GM19238 (cell line): ENCODE results near the gene SNRNP25.

ENCODE experiments used
- DNase-seq: peaks from one replicate; pipeline ENCODE4 v3.0.0; 2011; ENCODE audit warnings: low spot score; ENCODE audit not compliant: insufficient read length

The SNRNP25 gene

DNA sequence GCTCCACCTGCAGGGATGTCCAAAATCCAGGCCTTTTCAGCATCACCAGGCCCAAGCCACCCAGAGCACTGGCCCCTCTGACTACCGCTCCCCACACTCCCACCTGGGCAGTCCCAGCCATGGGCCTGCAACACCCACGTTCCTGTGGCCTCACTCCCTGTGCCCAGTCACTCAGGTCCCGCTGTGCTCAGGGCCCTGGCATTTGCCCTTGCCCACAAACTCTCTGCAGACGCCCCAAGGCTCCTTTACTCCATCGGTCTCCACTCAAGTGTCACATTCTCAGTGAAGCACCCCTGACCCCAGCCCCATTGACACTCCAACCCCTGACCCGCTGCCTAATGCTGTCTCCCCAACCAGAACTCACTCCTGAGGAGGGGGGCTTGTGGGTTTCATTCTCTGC is 48.0 kb downstream of the SNRNP25 start:
- no peak for DNase-seq

GRCh38 chr16:102060-102855 is 48.6 kb downstream of the SNRNP25 start:
- DNase-seq: no peak

- DNase-seq: no peak
These were observed 50.7 kb downstream of the SNRNP25 start for GRCh38 chr16:104355-104754.

DNA sequence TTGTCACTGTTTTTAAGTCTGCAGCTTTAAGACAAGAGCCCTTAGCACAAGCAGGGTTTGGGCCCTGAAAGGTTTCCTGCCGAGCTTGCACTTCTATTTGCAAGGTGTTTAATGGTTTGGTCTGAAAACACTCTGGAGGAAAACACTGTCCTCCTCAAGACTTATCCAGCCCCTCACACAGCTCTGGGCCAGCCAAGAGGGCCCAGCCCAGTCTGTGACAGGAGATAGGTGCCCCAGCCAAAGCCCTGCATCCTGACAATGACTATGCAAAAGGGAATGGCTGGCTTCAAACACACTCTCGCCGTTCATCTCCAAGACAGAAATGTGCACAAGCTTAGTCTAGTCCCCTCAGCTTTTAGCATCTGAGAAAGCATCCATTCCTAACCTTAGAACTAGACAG is 51.3 kb downstream of the SNRNP25 start:
- no peak for DNase-seq

- DNase-seq: no peak
These were observed 51.9 kb downstream of the SNRNP25 start for GRCh38 chr16:105521-105920.

- peak; percentile 55 for DNase-seq
These were observed 53.1 kb downstream of the SNRNP25 start for GRCh38 chr16:106623-107324.
